HG02642 (cell line): Measurements from ENCODE around the gene RALGPS2.

Experiments used
- ATAC-seq: cut with Tn5 transposase; IDR thresholded peaks from one replicate; pipeline ENCODE4 v1.9.1; 2021; ENCODE audit warnings: mild to moderate bottlenecking; ENCODE audit not compliant: unreplicated experiment, poor library complexity

The RALGPS2 gene

DNA sequence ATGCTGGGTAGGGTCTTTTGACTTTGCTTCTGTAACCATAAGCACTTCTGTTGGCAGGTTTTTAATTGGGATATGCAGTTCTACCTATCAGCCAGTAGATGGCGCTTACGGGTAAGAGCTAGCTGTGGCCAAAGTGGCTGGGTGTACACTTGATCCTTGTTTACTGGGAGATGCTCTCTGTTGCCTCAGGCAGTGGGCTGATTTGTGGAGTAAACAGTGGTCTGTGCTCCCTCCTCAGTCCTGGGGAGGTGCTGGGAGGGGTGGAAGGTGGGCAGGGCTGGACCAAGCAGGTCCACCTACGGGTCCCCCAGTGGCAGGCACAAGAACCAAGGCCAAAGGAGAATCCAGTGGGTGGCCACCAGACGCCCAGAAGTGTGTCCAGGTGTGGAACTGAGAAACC lies 43.4 kb downstream of the RALGPS2 start:
- no peak for ATAC-seq

GRCh38 chr1:178772952-178773351 lies 47.9 kb downstream of the RALGPS2 start:
- no peak for ATAC-seq

GRCh38 chr1:178774263-178774662 lies 49.2 kb downstream of the RALGPS2 start:
- no peak for ATAC-seq

- ATAC-seq, result no peak
These were observed 51.5 kb downstream of the RALGPS2 start for GRCh38 chr1:178776553-178776952.

- no peak for ATAC-seq
These were observed 56.7 kb downstream of the RALGPS2 start for GRCh38 chr1:178781533-178782330.

GRCh38 chr1:178784131-178784536 lies 59.1 kb downstream of the RALGPS2 start:
- ATAC-seq, result peak; percentile 45

GRCh38 chr1:178792394-178792793 lies 67.3 kb downstream of the RALGPS2 start:
- ATAC-seq, result no peak

DNA sequence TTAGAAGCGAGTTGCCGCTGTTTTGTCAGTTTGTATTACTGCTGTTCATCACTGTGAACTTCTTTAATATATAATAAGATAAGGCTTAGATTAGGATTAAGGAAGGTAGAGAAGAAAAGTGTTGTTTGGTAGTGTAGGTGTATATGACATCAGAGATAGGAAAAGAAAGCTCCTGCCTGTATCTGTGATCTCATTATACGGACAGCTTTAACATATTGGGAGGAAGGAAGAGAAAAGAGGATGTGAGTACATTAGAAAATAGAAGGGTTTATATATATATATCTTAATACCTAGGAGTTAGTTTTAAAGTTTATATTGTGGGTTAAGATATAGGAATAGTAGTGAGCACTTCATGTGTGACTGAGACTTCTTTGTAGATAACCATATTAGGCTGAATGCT lies 71.0 kb downstream of the RALGPS2 start:
- no peak for ATAC-seq

DNA sequence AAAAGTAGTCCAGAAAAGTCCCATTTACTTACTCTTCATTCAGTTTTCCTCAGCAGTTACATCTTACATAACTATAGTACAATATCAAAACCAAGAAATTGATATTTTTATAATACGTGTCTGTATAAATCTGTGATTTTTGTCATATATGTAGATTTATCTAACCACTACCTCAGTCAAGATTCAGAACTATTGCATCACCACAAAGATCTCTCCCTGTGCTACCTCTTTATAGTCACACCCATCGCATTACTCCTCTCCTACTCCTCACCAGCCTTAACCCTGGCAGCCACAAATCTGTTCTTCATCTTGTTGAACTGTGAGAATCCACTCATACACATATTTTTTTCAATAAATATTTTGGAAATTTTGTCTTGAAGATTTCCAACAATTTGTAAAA lies 72.5 kb downstream of the RALGPS2 start:
- no peak for ATAC-seq

- no peak for ATAC-seq
These were observed 73.3 kb downstream of the RALGPS2 start for GRCh38 chr1:178798232-178798861.

DNA sequence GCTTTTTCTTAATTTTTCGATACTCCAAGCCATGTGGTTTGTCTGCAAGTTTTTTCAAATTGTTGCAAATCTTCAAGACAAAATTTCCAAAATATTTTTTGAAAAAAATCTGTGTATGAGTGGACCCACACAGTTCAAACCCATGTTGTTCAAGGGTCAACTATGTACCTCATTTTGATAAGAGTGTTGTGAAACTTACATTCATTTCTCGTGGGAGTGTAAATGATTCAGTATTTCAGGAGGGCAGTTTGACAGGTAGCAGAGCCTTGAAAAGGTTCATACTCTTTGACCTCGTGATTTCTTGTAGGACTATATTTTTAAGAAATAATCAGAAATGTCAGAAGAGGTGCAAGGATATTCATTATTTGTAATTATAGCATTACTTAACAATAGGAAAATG lies 77.8 kb downstream of the RALGPS2 start:
- no peak for ATAC-seq

GRCh38 chr1:178806665-178807300 lies 81.7 kb downstream of the RALGPS2 start:
- ATAC-seq, result no peak

DNA sequence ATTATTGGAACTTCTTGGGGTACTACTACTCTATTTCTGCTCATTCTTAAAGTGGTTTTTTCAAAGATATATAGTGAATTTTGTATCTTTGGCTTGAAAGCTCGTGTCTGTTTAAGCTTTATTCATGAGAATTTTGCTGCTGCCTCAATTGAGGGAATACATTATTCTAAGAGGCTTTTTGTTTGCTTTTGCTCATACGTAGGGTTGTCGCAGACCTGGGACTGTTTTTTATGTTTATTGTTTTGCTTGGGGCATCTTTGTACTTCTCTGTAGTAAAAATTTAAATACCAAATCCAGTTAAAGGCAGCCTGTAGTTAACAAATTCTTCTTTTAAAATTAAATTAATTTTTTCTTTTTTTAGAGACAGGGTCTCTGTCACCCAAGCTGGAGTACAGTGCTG lies 83.5 kb downstream of the RALGPS2 start:
- ATAC-seq, result no peak

DNA sequence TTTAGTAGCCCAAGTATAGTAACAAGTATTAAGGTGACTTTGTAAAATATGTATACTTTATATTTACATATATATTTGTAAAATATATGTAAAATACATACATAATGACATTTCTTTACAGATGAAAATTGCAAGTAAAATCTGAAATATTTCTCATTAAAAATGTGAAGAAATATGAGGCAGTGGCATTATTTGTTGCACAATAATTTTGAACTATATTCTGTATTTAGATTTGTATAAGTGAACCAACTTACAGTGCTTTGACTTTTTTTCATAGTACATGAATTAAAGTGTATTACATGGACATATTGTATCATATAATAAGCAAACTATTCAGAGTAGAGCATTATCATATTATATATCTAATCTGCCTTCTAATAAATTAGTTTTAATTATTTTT lies 85.5 kb downstream of the RALGPS2 start:
- ATAC-seq, result no peak

DNA sequence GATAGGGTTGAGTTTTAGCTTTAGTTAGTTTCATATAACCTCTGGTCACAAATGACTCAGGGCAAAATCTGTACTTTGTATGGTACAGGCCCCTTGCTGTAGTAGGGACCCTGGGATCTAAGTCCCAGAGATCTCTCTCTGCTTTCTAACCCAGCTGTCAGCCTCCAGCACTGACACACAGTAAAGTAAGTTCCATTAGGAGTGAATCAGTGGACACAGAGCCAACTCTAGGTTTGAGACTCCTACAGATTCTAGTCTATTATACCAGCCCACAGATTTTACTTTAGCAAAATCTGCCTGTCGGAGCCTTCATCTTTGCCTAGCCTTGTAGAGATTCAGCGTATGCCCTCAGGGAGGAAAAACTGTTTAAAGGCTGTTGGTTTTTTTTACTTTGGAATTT lies 93.4 kb downstream of the RALGPS2 start:
- ATAC-seq, result no peak

GRCh38 chr1:178819123-178819522 lies 94.1 kb downstream of the RALGPS2 start:
- no peak for ATAC-seq

DNA sequence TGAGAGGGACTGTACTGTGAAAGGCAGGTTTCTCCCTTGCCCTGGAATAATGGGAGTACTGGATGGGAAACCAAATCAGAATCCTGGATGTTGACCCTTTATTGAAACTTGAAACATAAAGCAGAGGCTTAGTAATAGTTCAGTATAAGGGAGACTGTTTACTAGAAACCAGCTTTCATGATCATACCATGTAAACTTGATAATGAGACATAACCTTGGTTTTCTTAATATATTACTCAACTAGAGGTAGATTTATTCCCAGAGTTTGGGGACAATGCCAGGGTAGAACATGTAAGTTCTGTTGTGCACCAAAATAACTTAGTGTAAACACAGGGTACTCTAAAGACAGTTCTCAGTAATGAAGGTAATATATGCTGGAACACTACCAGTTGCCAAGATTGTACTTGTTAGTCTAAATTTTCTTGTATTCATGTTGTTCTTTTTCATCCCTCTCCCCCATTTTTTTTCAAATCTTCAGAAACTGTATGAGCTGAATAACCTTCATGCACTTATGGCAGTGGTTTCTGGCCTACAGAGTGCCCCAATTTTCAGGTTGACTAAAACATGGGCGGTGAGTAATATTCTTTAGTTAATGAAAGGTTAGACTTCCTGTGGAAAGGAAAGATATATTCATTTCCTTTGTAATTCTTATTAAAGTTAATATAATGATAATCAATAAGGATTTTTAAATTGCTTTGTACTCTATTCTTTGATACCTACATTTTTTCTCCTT lies 96.3 kb downstream of the RALGPS2 start:
- ATAC-seq, result no peak

- no peak for ATAC-seq
These were observed 100.1 kb downstream of the RALGPS2 start for GRCh38 chr1:178825167-178825566.

DNA sequence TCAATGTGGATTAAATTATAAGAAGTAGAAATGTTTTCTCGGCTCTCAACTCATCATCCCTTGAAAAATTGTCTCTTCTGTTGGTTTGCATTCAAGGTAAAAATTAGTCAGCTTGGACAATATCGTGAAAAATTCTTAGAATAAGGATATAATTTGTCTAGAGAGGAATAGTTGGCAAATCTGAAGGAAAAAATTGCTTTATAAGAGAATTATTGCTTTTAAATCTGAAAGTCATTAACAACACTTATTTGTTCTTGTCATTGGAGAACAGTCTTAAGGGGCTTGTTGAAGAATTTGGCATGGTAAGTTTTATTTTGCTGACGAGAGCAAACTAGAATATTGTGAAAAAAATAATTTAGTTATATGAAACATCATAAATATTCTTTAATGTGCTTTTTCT lies 119.4 kb downstream of the RALGPS2 start:
- ATAC-seq, result no peak

DNA sequence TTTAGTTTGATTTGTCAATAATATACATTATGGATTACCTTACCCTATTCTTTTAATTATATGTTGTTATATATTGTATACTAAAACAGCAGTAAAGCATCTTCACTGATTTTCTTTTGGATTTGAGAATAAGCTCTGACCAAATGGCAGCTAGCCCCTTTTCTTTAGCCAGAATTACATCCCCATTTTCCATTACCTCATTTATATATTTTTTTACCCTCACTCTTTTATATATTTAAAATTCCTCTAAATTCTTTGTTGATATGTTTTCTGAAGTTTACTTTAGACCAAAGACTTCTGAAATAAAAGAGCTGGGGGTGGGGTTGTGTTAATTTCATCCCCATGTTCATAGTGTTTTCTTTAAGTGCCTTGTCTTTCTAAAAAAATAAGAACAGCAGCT lies 121.3 kb downstream of the RALGPS2 start:
- no peak for ATAC-seq

- ATAC-seq, result no peak
These were observed 122.4 kb downstream of the RALGPS2 start for GRCh38 chr1:178847396-178847849.
